ENCODE measurements around the gene SPATS2. TPM values are rescaled to one million over a fixed set of nuclear protein-coding genes. Genes with fewer than 3 reads are reported as not detected.

Gene SPATS2
- polyA plus RNA-seq, 1 experiment: 23.1 TPM

DNA sequence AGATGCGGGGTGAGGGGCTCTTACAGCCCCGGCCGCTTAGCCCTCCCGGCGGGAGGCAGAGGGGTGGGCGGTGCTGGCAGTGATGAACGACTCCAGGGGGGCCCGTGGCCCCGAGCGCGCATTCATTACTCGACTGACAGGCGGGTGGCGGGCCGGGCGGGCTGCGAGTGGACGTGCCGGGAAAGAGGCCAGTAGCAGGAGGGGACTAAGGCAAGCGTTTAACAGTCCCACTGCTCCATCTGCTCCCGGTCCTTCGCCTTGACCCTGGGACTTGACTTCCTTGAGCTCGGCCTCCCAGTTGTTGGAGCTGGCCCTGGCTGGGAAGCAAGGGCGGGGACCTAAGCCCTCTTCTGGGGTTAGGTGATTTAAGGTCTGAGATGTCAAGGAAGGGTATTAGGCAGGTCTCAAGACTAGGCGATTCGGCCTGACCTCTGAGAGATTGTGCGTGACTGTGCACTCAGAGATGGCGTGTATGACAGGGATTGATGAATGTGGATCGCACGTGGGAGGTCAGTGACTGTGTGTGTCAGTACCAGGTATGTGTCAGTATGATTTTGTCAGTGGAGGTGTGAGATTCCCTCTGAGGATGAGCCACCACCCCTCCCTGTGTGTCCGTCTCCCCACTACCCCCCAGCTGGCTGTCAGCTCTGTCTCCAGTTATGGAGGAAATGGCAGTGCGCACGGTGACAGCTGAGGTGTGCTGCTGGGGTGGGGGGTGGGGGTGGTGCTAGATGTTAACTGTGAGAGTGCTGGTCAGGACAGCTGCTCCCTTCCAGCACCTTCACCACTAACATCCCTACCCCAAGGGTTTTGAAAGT, 24.1 kb upstream of the SPATS2 start:
- TF ChIP-seq, protein P1, sequence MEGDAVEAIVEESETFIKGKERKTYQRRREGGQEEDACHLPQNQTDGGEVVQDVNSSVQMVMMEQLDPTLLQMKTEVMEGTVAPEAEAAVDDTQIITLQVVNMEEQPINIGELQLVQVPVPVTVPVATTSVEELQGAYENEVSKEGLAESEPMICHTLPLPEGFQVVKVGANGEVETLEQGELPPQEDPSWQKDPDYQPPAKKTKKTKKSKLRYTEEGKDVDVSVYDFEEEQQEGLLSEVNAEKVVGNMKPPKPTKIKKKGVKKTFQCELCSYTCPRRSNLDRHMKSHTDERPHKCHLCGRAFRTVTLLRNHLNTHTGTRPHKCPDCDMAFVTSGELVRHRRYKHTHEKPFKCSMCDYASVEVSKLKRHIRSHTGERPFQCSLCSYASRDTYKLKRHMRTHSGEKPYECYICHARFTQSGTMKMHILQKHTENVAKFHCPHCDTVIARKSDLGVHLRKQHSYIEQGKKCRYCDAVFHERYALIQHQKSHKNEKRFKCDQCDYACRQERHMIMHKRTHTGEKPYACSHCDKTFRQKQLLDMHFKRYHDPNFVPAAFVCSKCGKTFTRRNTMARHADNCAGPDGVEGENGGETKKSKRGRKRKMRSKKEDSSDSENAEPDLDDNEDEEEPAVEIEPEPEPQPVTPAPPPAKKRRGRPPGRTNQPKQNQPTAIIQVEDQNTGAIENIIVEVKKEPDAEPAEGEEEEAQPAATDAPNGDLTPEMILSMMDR (IDR thresholded peaks at IDR 0.05; ENCODE audit: insufficient read depth, low read depth, low read length): no peak
- DNase-seq (ENCODE audit: low read depth): no peak
- Histone ChIP-seq H3K36me3 (ENCODE audit: control insufficient read depth, insufficient read depth, low read length) (no peaks in the 10 kb centered on the region), H3K27me3 (ENCODE audit: control insufficient read depth, insufficient read depth, low read length) (peaks cover 57% of the 10 kb centered on the region), H3K4me3 (ENCODE audit: low read depth, low read length) (no peak overlapping the region)
- ChIA-PET POLR2A (no interaction called here), CTCF (interaction anchor here (0.7 to 3.7 kb wide), 27 partner anchors 8 to 361 kb away, joined by 3 to 47 read pairs (median 5); partner anchors contain the start of gene PRPH)

DNA sequence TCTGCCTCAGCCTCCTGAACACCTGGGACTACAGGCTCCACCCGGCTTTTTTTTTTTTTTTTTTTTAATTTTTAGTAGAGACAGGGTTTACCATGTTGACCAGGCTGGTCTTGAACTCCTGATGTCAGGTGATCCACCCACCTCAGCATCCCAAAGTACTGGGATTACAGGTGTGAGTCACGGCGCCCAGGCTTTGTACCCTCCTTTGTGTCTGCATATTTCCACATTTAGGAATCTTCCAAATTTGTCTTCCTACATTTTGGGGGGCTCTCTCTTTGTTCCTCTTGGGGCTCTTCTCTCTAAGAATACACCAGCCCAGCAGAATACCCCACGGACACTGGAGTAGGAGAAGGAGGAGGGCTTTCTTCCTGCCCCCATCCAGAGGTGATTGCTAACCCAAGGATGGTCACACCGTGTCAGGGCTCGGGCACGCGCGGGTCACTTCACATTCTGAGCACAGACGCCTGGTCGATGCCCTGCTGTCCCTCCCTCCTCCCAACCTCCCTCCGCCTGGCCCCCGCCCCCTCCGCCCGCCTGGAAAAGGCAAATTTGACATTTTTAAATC, 22.7 kb upstream of the SPATS2 start:
- TF ChIP-seq, protein P1 (IDR thresholded peaks at IDR 0.05; ENCODE audit: insufficient read depth, low read depth, low read length): no peak
- ChIA-PET POLR2A (no interaction called here), CTCF (interaction anchor here (3.7 kb wide), 1 partner anchor 55 kb away, joined by 26 read pairs; no protein-coding TSS in a partner anchor)
- Histone ChIP-seq H3K4me3 (ENCODE audit: low read depth, low read length) (no peak overlapping the region), H3K36me3 (ENCODE audit: control insufficient read depth, insufficient read depth, low read length) (no peaks in the 10 kb centered on the region), H3K27me3 (ENCODE audit: control insufficient read depth, insufficient read depth, low read length) (peaks cover 54% of the 10 kb centered on the region)
- DNase-seq (ENCODE audit: low read depth): no peak

DNA sequence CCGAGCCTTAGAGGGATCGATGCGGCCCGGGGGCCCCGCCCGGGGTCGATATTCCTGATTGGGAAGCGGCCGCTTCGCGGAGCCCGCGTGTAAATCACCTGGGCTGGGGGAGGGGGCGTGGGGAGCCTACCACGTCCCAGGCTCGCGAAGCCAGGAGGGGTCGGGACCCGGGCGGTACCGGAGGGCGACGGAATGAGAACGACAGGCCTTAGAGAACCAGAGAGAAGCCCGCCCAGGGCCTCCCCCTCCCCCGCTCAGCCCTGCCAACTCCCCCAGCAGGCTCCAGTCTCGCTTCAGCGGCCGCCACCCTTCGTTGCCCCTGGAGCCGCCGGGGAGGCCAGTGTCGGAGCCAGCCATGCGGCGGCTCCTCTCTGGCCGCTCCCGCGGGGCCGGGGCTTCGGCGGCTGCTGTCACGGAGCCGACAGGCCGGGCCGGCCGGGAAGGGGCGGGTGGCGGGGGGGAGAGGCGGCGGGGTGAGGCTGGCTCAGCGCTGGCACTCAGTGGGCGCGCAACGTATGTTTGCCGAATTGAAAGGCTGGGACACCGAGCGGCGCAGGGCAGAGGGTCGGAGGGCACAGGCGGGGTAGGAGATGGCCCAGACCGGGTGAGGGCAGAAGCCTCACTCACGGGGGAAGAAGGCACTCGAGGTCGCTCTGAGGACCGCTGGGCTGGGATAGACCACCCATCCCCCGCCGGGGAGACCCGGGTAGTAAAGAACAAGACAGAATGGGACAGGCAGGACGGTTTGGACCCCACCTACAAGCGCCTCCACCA, 22.0 kb upstream of the SPATS2 start:
- H3K36me3 ChIP-seq (ENCODE audit: control insufficient read depth, insufficient read depth, low read length): no peaks in the 10 kb centered on the region
- TF ChIP-seq, protein P1 (IDR thresholded peaks at IDR 0.05; ENCODE audit: insufficient read depth, low read depth, low read length): no peak
- H3K27me3 ChIP-seq (ENCODE audit: control insufficient read depth, insufficient read depth, low read length): peaks cover 50% of the 10 kb centered on the region

DNA sequence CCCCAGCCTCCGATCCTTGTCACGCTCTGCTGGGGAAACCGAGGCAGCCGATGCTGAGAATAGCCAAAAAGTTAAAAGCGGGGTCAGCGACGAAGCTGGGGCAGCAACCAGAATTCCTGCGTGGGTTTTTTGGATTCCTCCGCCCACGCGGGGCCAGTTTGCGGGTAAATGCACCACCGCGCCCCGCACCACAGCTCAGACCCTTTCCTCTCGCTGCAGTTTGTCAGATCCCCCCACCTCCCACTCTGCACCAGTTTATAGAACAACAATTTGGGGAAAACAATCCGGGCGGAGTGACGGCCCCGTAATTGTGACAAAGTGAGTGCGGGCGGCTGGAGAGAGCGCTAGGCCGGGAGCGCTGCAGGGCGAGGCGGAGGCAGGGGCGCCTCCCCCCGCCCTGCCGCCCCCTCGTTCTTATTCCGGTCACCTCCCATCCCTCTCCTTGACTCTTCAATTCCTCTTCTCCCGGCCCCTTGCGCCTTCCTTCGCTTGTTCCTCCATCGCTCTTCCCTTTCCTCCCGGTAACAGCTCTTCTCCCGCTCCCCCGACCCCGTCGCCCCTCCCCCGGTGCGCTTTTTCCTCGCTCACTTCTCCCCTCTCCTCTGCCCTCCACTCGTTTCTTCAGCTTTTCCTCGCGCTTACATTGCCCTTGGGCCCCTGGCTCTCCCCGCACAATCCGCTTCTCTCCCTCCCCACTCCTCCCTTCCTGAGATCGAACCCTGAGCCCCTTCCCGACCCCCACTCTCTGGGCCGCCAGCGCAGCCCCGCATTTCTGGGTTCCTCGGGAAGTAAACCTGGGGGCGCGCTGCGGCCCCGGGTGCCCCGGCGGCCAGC, 21.2 kb upstream of the SPATS2 start:
- ChIA-PET POLR2A (no interaction called here), CTCF (interaction anchor here (1.3 to 4.7 kb wide), 10 partner anchors 10 to 234 kb away, joined by 4 to 78 read pairs (median 34); partner anchors contain the start of genes C1QL4 and SPATS2)
- no peak for DNase-seq (ENCODE audit: low read depth)
- TF ChIP-seq, protein P1 (IDR thresholded peaks at IDR 0.05; ENCODE audit: insufficient read depth, low read depth, low read length): no peak
- Histone ChIP-seq H3K4me3 (ENCODE audit: low read depth, low read length) (peak overlapping the region; percentile 26), H3K27me3 (ENCODE audit: control insufficient read depth, insufficient read depth, low read length) (peaks cover 46% of the 10 kb centered on the region), H3K36me3 (ENCODE audit: control insufficient read depth, insufficient read depth, low read length) (no peaks in the 10 kb centered on the region)

More for the DNA sequence above, 22.0 kb upstream of the SPATS2 start:
- DNase-seq (ENCODE audit: low read depth): no peak
- CTCF ChIA-PET: interaction anchor here (3.2 to 4.7 kb wide), 4 partner anchors 9 to 56 kb away, joined by 35 to 78 read pairs (median 46); partner anchors contain the start of gene C1QL4
- peak overlapping the region; percentile 26 for H3K4me3 ChIP-seq (ENCODE audit: low read depth, low read length)
- POLR2A ChIA-PET: no interaction called here

Measured in BJ (cell line).